ENCODE results near the gene AKT3. TPM values are rescaled to one million over a fixed set of nuclear protein-coding genes. Genes with fewer than 3 reads are reported as not detected.

Gene AKT3
- total and polyA plus RNA-seq, 2 of the 8 experiments (the other 6 are each of a cell fraction or from before 2014, with no cell fraction given) = 6.0 to 36.4 TPM

- TF ChIP-seq CHD7 (IDR thresholded peaks at IDR 0.05; ENCODE audit: insufficient replicate concordance, low read length) (no peak), SIRT6 (IDR thresholded peaks at IDR 0.05; ENCODE audit: low read length) (no peak), CHD1 (IDR thresholded peaks at IDR 0.05; ENCODE audit: low read depth, low read length) (no peak), BRCA1 (IDR thresholded peaks at IDR 0.05; ENCODE audit: low read depth, low read length) (no peak), TAF1 (IDR thresholded peaks at IDR 0.05; ENCODE audit: low read depth, low read length) (no peak), SRF (IDR thresholded peaks at IDR 0.05; ENCODE audit: low read depth, low read length) (no peak), ZNF274 (IDR thresholded peaks at IDR 0.05; ENCODE audit: borderline replicate concordance, extremely low read depth, low read length) (no peak), CTCF (IDR thresholded peaks at IDR 0.05; ENCODE audit: control extremely low read depth in 1 of 3, insufficient read depth in 1 of 3, low read depth in 1 of 3, low read length in 3 of 3) (no peak), E2F6 (IDR thresholded peaks at IDR 0.05) (no peak), POLR2A (IDR thresholded peaks at IDR 0.05; ENCODE audit: control extremely low read depth in 1 of 2, low read depth in 2 of 2, low read length in 2 of 2) (no peak)
Measured at GRCh38 chr1:243693800-243694199, 156.2 kb downstream of the AKT3 start (continued).

All from H1 (cell line).